GM18858 (cell line): ENCODE measurements around the gene INHA.

Experiments
- ATAC-seq: cut with Tn5 transposase; IDR thresholded peaks from one replicate; pipeline ENCODE4 v1.9.1; 2021; ENCODE audit not compliant: unreplicated experiment

The INHA gene, protein sequence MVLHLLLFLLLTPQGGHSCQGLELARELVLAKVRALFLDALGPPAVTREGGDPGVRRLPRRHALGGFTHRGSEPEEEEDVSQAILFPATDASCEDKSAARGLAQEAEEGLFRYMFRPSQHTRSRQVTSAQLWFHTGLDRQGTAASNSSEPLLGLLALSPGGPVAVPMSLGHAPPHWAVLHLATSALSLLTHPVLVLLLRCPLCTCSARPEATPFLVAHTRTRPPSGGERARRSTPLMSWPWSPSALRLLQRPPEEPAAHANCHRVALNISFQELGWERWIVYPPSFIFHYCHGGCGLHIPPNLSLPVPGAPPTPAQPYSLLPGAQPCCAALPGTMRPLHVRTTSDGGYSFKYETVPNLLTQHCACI

DNA sequence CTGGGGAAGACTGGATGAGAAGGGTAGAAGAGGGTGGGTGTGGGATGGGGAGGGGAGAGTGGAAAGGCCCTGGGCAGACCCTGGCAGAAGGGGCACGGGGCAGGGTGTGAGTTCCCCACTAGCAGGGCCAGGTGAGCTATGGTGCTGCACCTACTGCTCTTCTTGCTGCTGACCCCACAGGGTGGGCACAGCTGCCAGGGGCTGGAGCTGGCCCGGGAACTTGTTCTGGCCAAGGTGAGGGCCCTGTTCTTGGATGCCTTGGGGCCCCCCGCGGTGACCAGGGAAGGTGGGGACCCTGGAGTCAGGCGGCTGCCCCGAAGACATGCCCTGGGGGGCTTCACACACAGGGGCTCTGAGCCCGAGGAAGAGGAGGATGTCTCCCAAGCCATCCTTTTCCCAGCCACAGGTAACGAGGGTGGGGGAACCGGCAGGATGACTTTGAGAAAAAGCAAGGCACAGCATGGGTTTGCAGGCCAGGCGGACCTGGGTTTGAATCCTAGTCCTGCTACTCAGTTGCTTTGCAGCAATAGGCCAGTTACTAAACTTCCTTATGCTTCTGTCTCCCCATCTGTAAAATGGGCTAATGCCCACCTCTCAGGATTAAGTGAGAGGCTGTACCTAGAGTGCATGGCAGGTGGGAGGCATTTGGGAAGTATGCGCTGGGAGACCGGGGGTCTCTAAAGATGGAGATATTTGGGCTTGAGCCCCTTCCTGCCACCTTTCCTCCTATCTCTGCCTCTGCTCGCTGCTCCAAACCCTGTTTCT lies at the start of gene INHA:
Gene INHA (plus strand): TSS at position 74 of the 765 bp plus-strand sequence. CDS start 65 bp downstream, at position 139.
- ATAC-seq: no peak

DNA sequence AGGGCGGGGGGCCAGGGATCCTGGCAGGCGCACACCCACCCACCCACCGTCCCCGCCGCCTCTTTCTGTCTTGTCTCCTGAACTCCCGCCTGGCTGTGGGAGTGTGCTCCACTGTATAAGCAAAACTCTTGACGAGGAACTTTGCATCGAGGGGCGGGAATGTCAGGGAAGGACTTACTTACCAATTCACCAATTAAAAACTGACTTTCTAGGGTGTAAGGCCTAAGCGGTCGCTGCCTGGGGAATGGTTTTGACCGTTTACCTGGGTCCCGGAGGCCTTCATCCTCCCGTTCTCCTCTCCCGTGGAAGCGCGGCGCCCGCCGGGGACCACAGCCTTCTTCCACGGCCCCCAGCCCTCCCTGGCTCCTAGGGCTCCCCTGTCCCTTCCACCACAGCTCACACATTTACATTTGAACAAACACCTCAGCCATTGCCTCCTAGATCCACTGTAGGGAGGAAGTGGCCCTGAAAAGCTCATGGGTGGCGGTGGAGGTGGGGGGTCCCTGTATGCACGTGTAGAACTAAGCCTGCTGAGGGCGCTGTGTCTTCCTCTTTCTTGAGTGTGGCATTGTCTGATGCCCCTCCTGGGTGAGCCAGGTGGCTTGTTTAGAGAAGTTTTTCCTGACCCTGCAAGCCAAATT lies 49.0 kb upstream of the INHA start:
- no peak for ATAC-seq

DNA sequence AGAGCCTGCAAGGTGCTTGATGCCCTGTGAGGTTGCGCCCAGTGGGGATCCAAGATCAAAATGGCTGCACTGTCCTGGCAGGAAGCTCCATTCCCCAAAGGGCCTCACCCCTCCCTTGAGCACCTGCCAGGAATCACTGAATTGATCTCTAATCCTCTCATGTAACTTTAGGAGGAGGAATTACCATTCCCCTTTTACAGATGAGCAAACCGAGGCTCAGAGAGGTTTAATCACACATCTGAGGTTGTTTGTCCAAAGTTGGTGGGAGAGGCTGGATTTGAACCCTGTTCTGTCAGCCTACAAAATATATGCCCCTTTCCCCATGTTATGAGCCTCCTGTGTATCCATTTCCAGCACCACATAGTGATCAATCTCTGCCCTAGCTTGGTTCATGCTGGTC lies 47.3 kb upstream of the INHA start:
- no peak for ATAC-seq

DNA sequence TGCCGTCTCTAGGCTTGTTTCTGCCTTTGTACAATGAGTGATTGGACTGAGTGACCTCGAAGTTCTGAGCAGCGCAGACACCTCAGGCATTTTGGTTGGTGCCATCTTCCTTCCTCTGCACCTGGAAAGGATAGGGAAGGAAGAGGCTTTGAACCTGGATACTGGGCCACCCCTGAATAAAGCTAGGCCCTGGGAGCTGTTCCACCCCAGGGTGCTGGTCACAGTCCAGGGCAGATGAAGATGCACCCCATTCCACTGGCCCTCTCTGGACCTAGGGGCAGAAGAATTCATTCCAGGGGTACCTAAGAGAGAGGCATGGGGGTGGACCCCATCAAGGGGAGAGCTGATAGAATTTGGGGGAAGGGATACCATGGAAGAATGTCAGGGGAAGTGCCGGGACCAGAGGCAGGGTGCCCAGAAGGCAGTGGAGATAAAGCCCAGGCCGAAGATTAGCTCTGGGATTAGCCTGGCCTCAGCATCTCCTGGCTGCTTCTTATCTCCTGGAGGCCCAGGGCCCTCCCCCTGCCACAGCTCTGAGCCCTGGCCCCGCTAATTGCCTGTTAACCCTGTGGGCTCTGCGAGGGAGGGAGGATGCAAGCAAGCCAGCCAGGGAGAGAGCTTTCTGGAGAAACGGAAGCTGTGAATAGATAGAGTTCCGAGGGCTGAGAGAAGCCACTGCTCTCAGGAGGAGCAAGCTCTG lies 46.4 kb upstream of the INHA start:
- ATAC-seq: no peak

DNA sequence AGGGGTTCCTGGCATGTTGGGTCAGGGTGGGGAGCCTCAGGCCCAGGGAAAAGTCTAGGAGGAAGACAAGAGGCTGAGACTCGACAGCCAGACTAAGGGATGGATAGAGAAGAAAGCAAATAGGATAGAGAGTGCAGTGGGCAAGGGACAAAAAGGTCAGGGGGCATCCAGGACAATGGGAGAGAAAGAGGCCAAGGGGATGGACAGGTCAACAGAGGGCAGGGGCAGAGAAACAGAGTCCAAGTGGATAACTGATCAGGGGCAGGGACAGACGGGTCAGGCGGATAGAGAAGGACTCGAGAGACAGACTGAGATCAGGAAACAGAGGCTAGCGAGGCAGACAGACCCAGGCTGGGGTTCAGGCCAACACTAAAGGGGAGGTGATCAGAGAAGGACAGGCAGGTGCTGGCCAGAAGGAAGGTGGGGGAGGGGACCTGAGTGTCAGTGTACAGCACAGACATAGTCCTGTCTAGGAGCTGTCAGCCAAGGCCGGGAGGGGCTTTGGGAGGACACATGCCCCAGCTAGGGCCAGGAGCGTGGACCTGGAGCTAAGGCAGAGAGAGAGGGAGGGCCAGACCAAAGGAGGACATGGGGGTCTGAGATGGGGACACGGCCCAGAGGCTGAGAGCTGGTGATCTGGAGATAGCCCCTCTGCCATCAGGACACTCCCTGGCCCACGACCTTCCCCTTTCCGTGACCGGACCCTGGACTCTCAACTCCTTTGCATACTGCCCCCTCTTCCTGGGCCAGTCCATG lies 45.6 kb upstream of the INHA start:
- no peak for ATAC-seq

DNA sequence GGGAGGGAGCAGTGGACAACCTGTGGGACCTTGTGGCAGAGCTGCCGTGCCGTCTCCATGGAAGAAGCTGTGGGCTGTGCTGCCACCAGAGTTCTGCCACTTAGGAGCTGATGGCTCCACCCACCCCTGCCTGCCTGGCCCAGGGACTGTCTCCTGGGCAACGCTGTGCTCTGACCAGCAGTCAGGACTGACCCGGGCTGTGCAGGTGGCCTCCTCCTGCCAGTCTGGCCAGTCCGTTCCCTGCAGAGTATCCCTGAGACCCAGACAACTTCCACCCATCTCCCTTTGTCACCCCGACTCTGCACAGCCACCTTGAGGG lies 45.1 kb upstream of the INHA start:
- no peak for ATAC-seq

DNA sequence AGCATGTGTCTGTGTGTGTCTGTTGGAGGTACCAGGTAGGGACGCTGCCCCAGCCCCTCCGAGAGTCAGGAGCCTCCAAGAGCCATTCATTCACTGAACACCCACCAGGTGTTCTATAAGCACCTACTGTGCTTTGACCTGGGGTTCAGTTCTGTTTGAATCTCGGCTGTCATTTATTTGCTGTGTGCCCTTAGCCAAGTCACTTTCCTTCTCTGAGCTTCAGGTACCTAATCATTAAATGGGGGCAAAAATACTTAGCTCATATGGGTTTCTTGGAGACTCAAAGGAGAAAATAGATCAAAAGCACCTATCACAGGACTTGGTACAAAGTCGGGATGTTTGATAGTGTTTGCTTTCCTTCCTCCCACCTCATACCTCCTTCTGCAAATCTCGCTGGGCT lies 44.6 kb upstream of the INHA start:
- ATAC-seq: no peak

DNA sequence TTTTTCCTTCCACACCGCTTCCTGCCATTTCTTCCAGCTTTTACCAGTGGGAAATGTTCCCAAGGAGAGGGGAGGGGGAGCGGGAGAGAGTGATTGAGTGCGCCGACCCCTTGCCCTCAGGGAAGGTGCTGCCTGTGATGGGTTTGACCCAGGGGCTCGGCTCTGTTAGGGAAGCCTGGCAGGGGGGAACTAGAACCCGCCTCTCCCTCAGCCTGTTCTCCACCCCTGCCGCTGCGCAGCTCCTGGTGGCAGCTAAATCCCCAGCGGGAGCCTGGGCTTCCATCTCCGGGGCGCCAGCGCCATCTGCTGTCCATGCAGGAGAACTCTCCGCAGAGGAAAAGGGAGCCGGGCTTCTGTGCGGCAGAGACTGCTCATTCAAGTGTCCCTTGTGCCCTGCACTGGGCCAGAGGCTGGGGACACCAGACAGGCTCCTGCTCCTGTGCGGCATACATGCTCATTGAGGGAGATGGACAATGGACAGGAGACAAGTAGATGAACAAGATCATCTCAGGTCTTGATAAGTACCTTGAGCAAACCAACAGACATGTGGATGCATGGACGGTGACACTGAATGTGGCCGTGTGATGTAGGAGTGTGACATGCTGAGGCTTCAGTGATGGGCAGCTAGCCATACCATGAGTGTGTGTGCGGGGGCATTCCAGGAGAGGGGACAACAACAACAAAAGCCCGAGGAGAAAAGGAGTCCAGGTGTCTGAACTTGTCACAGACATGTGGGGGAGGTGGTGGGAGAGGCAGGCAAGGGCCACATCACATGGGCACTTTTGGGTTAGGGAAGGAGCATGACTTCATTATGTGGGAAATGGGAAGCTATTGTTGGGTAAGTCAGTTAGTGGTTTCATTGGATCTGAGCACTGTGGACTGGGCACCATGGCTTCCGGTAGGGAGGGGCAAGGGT lies 41.8 kb upstream of the INHA start:
- no peak for ATAC-seq

DNA sequence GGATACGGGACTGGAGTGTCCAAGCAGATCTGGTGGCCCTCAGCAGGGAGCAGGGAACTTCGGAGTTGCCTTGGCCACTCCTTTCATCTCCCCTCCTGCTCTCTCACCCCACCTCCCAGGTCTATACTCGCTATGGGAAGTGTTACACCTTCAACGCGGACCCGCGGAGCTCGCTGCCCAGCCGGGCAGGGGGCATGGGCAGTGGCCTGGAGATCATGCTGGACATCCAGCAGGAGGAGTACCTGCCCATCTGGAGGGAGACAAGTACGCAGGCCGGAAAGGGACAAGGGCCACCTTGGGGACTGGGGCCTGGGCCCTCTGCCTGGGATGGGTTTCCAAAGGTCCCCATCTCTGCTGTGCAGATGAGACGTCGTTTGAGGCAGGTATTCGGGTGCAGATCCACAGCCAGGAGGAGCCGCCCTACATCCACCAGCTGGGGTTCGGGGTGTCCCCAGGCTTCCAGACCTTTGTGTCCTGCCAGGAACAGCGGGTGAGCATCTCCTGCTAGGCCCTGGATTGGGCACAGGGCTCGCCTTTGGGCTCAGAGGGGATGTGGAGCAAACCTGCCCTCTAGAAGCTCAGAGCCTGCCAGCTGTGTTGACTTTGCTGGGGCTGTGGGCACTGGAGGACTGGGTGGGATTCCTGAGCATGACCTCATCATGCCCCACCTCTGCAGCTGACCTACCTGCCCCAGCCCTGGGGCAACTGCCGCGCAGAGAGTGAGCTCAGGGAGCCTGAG lies 40.3 kb upstream of the INHA start:
- no peak for ATAC-seq

DNA sequence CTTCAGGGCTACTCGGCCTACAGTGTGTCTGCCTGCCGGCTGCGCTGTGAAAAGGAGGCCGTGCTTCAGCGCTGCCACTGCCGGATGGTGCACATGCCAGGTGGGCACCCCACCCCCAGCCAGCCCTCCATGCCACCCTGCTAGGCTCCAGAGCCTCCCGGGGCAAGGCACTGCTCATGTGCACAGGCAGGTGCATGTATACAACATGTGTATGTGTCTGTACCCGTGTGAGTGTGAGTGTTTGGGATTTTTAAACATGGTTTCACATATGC lies 39.8 kb upstream of the INHA start:
- ATAC-seq: no peak

DNA sequence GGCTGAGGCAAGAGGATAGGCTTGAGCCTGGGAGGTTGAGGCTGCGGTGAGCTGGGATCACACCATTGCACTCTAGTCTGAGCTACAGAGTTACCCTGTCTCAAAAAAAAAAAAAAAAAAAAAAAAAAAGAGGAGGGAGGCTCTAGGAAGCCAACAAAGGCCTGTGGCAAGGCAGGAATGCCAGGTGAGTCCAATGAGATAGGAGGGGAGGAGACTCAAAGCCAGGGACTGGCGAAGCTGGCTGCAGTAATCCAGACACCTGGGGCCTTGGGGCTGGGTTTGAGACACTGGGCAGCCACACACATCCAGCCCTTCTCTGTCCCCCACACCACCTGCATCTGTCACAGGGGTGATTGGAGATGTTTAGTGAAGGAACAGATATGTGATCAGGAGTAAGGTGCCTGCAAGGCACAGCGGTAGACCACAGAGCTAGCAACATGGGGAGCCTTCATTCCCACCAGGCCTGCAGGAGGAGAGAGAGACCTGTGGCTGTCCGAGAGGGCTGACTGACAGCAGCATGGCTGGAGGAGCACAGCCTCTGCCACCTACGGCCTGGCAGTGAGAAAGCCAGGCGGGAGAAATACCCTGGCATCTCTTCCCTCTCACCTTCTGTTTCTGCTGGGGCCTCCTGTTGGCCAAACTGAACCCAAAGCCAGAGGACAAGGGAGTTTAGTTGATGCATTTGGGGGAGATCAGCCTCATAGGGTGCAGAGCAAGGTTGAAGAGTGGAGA lies 38.0 kb upstream of the INHA start:
- ATAC-seq: no peak

DNA sequence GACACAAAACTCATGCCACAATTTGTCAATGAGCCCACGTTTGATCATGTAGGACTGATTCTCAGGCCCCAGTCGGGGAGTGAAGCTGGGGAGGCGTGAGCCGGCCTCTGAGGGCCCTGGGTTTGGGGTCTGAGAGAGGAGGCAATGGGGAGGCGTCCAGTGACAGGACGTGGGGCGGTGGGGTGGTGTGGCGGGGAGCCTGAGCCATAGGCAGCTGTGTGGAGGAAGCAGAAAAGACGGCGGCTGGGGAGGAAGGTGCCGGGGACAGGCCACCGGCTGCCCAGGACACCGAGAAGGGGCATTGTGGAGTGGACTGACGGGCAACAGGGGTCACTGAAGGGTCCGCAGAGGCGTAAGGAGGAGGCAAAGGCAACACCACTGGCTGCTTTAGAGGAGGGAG lies 35.7 kb upstream of the INHA start:
- ATAC-seq: no peak

DNA sequence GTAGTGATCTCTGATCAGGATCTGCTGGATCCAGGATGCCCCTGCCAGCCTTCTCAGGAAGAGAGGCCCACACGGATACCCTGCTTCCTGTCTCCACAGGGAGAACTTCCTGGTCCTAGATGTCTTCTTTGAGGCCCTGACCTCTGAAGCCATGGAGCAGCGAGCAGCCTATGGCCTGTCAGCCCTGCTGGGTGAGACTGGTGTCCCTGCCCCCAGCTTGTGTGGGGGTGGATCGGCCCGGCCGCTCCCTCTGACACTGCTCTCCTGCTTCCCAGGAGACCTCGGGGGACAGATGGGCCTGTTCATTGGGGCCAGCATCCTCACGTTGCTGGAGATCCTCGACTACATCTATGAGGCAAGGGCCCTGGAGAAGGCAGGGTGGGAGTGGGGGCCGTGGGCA lies 35.1 kb upstream of the INHA start:
- ATAC-seq: no peak

DNA sequence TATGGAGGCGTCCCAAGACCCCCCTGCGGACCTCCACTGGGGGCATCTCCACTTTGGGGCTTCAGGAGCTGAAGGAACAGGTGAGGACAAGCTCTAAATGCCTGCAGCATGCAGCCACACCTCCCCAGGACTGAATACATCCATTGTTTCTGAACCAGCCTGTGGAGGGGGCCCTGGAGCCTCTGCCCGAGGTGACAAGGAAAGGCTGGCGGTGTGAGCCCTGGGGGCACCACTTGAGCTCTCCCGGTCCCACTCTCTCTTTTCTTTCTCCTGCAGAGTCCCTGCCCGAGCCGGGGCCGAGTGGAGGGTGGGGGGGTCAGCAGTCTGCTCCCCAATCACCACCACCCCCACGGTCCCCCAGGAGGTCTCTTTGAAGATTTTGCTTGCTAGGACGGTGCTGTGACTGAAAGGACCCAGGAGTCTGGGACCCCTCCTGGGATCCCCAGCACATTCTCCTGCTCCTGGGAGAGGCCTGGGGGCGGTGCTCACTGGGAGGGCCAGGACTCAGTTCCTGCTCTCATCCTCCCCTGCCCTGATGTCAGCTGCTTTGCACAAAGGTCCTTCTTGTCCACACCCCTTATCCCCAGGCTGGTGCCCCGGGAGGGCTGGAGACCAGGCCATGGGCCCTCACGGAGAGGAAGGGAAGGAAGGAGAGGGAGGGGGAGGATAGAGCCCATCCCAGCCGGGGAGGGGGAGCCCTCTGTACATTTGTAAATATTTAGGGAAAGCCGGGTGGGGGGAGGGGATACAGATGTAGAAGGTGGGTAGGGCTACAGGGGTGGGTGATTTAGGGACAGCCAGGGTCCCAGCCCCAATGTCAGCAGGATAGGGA lies 34.2 kb upstream of the INHA start:
- ATAC-seq: no peak

DNA sequence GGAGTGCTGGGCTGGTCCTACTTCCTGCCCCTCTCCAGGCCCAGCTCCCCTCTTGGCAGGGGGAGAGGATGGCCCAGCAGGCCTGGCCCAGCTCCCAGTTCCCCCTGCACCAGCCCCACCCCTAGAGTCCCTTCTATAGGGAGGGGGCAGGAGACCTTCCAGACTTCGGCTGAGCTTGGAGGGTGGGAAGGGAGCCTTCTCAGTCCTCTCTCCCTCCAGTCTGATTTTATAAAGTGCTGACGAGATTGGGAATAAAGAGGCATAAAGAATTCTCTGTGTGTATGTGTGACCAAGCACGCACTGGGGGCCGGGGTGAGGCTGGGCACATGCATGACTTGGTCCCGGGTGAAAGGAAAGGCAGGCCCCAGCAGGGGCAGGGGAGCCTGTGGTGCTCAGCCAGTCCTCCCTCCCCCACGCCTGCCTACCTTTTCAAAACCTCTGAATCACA lies 33.6 kb upstream of the INHA start:
- ATAC-seq: no peak

DNA sequence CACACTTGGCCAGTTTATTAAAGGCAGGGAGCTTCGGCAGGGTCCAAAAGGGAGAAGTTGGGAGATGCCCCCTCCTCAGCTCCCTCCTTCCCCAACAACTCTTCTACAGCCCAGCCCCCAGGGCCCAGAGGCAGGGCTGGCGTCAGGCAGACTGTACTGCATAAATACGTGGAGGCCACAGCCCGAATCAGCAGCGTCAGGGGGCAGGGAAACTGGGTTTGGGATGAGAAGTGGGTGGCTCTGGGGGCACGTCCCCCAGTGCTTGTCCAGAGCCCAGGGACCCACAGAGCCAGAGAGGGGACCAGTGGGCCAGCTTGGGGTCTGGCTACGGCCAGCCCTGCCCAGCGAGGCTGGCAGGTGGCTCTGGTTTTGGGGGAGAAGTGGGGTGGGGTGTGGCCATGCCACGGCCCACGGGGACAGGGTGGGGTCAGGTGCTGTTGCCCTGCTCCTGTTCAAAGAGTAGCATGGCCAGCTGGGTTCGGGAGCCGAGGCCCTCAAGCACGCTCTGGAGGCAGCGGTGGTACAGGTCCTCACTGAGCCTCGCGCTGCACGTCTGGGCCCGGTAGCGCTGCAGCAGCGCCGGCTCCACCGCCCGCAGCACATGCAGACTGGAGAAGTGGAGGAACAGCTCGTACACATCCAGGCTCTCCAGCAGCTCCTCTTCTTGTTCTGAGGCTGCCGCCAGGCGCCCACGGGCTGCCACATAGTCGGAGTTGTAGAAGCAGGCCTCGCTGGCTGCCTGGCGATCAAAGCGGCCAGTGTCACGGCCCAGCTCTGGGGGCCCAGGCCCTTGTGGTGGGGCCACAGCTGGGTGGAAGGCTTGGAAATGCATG lies 32.9 kb upstream of the INHA start:
- ATAC-seq: no peak
